Astrocyte of the cerebellum (primary cell): ENCODE results near the gene CDX1.

Experiments
- DNase-seq: peaks from one replicate; pipeline ENCODE4 v3.0.0-alpha.2; 2011; ENCODE audit warnings: low read depth
- H3K4me3 ChIP-seq: 2 replicates; pipeline ENCODE4 v1.5.1; 2011; ENCODE audit warnings: mild to moderate bottlenecking, low read depth, low read length, moderate library complexity
- in situ Hi-C: cut with HindIII; loops from 2 replicates; pipeline ENCODE4 v1.10.0; 2017; ENCODE audit warnings: low sequenced_read_pairs
- TF ChIP-seq, protein P1 (sequence below): IDR thresholded peaks from 2 replicates; pipeline ENCODE4 v1.5.1; 2012; ENCODE audit warnings: low read length, low read depth, moderate library complexity, mild to moderate bottlenecking; ENCODE audit errors: missing control alignments

The CDX1 gene

DNA sequence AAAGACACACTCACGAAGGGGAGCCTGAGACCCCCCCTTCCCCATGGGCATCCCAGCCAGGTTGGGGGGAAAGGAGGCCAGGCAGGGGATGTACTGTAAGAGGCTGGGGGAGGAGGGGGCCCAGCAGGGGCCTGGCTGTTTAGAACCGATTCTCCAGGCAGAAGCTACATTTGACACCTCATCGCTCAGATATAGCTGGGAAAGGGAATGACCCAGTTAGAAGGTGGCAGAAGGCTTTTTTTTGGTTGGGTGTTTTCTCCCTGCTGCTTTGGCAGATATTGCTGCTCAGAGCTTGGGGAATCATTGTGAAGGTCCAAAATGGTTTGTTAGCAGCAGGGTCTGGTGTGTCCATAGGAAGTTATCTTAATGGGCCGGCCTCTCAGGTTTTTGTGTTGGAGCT is 6.0 kb downstream of the CDX1 start:
- H3K4me3 ChIP-seq = no peak overlapping the region
- TF ChIP-seq, protein P1, sequence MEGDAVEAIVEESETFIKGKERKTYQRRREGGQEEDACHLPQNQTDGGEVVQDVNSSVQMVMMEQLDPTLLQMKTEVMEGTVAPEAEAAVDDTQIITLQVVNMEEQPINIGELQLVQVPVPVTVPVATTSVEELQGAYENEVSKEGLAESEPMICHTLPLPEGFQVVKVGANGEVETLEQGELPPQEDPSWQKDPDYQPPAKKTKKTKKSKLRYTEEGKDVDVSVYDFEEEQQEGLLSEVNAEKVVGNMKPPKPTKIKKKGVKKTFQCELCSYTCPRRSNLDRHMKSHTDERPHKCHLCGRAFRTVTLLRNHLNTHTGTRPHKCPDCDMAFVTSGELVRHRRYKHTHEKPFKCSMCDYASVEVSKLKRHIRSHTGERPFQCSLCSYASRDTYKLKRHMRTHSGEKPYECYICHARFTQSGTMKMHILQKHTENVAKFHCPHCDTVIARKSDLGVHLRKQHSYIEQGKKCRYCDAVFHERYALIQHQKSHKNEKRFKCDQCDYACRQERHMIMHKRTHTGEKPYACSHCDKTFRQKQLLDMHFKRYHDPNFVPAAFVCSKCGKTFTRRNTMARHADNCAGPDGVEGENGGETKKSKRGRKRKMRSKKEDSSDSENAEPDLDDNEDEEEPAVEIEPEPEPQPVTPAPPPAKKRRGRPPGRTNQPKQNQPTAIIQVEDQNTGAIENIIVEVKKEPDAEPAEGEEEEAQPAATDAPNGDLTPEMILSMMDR = no peak
- in situ Hi-C loops = loop anchor here (5.0 kb wide), 1 partner anchor 60 kb away; no protein-coding TSS in a partner anchor
- DNase-seq = no peak

DNA sequence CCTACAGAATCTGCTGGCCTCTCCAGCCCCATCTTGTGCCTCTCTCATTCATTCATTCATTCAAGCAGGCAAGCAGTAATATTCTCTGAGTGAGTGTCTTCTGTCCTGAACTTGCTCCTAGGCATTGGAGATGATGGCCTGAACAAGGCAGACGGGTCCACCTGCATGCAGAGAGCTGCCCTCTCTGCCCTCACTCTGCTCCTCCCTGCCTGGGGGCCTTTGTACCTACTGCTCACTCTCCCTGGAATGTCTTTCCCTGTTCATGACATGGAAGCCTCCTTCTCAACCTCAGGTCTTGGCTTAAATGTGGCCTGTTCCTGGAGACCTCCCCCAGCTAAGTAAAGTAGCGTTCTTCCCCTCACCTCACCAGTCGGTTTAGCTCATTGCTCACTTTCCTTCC is 6.6 kb downstream of the CDX1 start:
- no peak for DNase-seq
- in situ Hi-C loops = loop anchor here (5.0 kb wide), 1 partner anchor 59 kb away; no protein-coding TSS in a partner anchor
- no peak overlapping the region for H3K4me3 ChIP-seq
- TF ChIP-seq, protein P1 = no peak

DNA sequence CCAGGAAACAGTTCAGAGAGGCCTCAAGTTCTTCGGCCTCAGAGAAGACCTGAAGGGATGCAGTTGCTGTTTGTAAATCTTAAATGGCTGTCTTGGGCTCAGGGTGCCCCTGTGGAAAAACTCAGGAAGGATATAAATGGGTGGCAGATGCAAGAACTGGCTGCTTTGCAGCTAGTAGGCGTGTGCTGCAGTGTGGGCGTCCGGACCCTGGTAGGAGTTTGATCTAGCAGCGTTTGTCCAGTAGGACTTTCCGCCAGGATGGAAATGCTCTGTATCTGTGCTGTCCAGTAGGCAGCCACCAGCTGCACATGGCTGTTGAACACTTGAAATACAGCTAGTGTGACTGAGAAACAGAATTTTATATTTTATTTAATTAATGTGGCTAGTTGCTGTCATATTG is 7.7 kb downstream of the CDX1 start:
- TF ChIP-seq, protein P1 = no peak
- DNase-seq = no peak
- H3K4me3 ChIP-seq = no peak overlapping the region
- in situ Hi-C loops = loop anchor here (5.0 kb wide), 1 partner anchor 58 kb away; no protein-coding TSS in a partner anchor

DNA sequence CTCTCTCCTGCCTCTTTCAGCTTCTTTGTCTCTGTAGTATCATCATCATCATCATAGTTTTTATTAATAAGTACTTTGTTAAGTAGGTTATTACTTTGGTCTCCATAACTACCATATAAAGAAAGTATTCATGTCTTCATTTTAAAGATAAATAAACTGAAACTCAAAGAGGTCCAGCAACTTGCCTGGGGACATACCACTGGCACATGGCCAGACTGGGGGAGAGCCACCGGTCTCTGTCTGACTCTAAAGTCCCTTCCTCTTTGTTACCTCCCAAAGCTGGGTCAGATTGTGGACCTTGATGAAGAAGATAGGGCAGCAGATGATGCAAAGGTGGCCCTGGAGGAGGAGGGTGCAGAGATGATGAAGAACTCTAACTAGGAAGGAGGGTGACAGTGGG is 8.5 kb downstream of the CDX1 start:
- TF ChIP-seq, protein P1 = no peak
- in situ Hi-C loops = no loop called here
- no peak overlapping the region for H3K4me3 ChIP-seq
- DNase-seq = no peak

DNA sequence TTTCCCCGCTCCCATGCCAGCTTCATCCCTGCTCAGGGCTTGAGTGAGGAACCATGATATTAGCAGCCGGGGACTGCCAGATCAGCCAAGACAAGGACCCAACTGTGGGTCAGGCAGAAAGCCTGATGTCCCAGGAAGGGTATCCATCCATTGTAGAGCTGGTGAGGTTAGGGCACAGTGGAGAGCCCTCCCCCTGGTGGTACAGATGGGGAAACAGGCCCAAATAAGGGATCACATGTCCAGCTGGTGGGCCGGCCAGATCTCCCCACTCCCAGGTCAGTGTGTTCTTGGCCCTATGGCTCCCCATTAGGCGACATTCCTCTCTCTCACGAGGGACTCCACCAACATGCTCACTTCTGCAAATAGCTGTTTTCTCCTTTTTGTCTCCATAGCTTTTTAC is 9.0 kb downstream of the CDX1 start:
- in situ Hi-C loops = no loop called here
- TF ChIP-seq, protein P1 = peak; percentile 63
- H3K4me3 ChIP-seq = no peak overlapping the region
- DNase-seq = no peak

DNA sequence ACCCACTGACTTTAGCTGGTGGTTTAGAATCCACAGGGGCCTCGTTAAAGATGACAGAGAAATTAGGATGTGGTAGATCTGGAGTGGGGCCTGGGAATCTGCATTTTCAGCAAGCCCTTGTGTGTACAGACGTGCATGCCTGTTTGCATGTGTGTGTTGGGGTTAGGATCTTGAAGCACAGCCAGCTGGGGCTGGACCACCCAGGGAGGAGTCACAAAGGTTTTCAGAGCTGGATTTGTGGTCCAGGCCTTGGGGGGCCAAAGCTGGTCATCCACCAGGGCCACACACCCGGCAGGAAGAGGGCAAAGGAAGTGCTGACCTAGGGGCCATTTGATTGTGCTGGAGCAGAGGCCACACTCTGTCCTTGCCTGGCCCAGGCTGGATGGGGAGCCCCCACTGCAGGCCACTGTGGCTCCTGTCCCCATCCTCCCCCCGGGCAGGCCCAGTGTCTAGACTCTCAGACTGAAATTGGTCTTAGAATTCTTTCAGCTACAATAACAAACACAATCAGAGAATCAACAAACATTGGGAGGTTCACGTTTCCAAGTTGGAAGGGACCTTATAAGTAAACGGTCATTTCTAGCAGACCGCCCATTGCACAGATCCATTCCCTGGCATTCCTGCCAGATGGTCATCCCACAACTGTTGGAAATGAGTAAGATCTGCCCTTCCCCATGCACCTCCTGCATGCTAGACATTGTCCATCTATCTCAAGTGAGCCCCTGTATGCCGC is 10.3 kb downstream of the CDX1 start:
- TF ChIP-seq, protein P1 = no peak
- no peak for DNase-seq
- H3K4me3 ChIP-seq = no peak overlapping the region
- in situ Hi-C loops = no loop called here

DNA sequence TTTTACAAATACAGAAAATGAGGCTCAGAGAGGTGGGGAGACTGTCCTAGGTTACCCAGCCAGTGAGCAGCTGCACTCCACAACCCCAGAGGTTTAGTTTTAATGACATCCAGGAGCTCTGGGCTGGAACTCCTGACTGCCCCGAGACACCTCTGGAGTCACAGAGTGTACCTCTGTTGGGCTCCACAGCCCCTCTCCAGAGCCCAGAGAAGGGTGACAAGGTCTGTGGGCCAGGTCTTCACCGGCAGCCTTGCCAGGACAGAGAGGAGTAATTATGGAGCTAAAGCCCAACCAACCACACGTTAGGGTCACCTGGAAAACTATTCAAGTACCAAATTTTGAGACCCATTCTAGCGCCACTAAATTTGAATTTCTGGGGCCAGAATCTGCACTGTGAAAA is 11.1 kb downstream of the CDX1 start:
- in situ Hi-C loops = no loop called here
- no peak for DNase-seq
- no peak overlapping the region for H3K4me3 ChIP-seq
- TF ChIP-seq, protein P1 = no peak
